Parathyroid adenoma (tissue), 2 donors: ENCODE data around the gene FRMD5.

Experiments used
- H2AFZ ChIP-seq: fragments of 300-600 bp; sonication (generic); one replicate; pipeline ENCODE4 v1.7.0; 2017; ENCODE audit warnings: antibody characterized with exemption, mild to moderate bottlenecking
- H3K27ac ChIP-seq: fragments of 300-600 bp; sonication (generic); one replicate; pipeline ENCODE4 v1.7.0; 2017
- H3K27me3 ChIP-seq: fragments of 300-600 bp; sonication (generic); one replicate; pipeline ENCODE4 v1.7.0; 2017; ENCODE audit warnings: low read length; ENCODE audit not compliant: control insufficient read depth, insufficient read depth
- H3K36me3 ChIP-seq: fragments of 300-600 bp; sonication (generic); one replicate; pipeline ENCODE4 v1.7.0; 2017; ENCODE audit warnings: low read length; ENCODE audit not compliant: control insufficient read depth, insufficient read depth
- H3K4me1 ChIP-seq: fragments of 300-600 bp; sonication (generic); one replicate; pipeline ENCODE4 v1.7.0; 2017; ENCODE audit warnings: control low read depth
- H3K4me2 ChIP-seq: fragments of 300-600 bp; sonication (generic); one replicate; pipeline ENCODE4 v1.7.0; 2017; ENCODE audit warnings: low read length
- H3K4me3 ChIP-seq: fragments of 300-600 bp; sonication (generic); one replicate; pipeline ENCODE4 v1.7.0; 2017; ENCODE audit warnings: low read depth, low read length
- H3K79me2 ChIP-seq: fragments of 300-600 bp; sonication (generic); one replicate; pipeline ENCODE4 v1.7.0; 2017; ENCODE audit warnings: control low read depth
- H3K9ac ChIP-seq: fragments of 300-600 bp; sonication (generic); one replicate; pipeline ENCODE4 v1.7.0; 2017; ENCODE audit warnings: mild to moderate bottlenecking
- H3K9me3 ChIP-seq: fragments of 300-600 bp; sonication (generic); one replicate; pipeline ENCODE4 v1.7.0; 2017; ENCODE audit warnings: low read length; ENCODE audit not compliant: control insufficient read depth
- CTCF ChIP-seq: fragments of 300-600 bp; sonication (generic); IDR thresholded peaks from one replicate; pipeline ENCODE4 v1.7.0; 2017; ENCODE audit warnings: antibody characterized with exemption, mild to moderate bottlenecking
- donor health status: primary hyperparathyroidism.

FRMD5 gene

GRCh38 chr15:43943511-43943910 lies 251.6 kb downstream of the FRMD5 start:
- Histone ChIP-seq H3K9ac (no peak overlapping the region), H3K4me1 (no peaks in the 10 kb centered on the region), H3K79me2 (no peaks in the 10 kb centered on the region), H3K36me3 (no peaks in the 10 kb centered on the region), H3K4me2 (no peak overlapping the region), H3K4me3 (no peak overlapping the region), H3K9me3 (no peaks in the 10 kb centered on the region), H3K27ac (no peak overlapping the region), H2AFZ (no peak overlapping the region), H3K27me3 (no peaks in the 10 kb centered on the region)
- TF ChIP-seq CTCF: no peak

GRCh38 chr15:43942194-43942593 lies 252.9 kb downstream of the FRMD5 start:
- no peak overlapping the region for H3K4me2 ChIP-seq

GRCh38 chr15:43941555-43941954 lies 253.5 kb downstream of the FRMD5 start:
- H3K27me3 ChIP-seq: no peaks in the 10 kb centered on the region
- no peak for TF ChIP-seq CTCF
- no peak overlapping the region for H3K27ac ChIP-seq
- H3K4me3 ChIP-seq: no peak overlapping the region
- H3K4me2 ChIP-seq: no peak overlapping the region
- H3K9ac ChIP-seq: no peak overlapping the region
- no peaks in the 10 kb centered on the region for H3K4me1 ChIP-seq
- H2AFZ ChIP-seq: no peak overlapping the region
- H3K9me3 ChIP-seq: no peaks in the 10 kb centered on the region
- no peaks in the 10 kb centered on the region for H3K36me3 ChIP-seq
- no peaks in the 10 kb centered on the region for H3K79me2 ChIP-seq

More at GRCh38 chr15:43942194-43942593, 252.9 kb downstream of the FRMD5 start:
- Histone ChIP-seq H3K27ac (no peak overlapping the region), H3K9me3 (no peaks in the 10 kb centered on the region), H3K9ac (no peak overlapping the region), H3K4me3 (no peak overlapping the region), H3K4me1 (no peaks in the 10 kb centered on the region), H3K36me3 (no peaks in the 10 kb centered on the region), H3K79me2 (no peaks in the 10 kb centered on the region), H3K27me3 (no peaks in the 10 kb centered on the region), H2AFZ (no peak overlapping the region)
- TF ChIP-seq CTCF: no peak

GRCh38 chr15:43941071-43941470 lies 254.0 kb downstream of the FRMD5 start:
- no peaks in the 10 kb centered on the region for H3K36me3 ChIP-seq
- no peak overlapping the region for H3K27ac ChIP-seq
- no peaks in the 10 kb centered on the region for H3K4me1 ChIP-seq
- H3K4me2 ChIP-seq: no peak overlapping the region
- no peak for TF ChIP-seq CTCF
- H3K9me3 ChIP-seq: no peaks in the 10 kb centered on the region
- no peak overlapping the region for H3K4me3 ChIP-seq
- H3K79me2 ChIP-seq: no peaks in the 10 kb centered on the region
- H3K27me3 ChIP-seq: no peaks in the 10 kb centered on the region
- no peak overlapping the region for H2AFZ ChIP-seq
- no peak overlapping the region for H3K9ac ChIP-seq

GRCh38 chr15:43939070-43939469 lies 256.0 kb downstream of the FRMD5 start:
- Histone ChIP-seq H3K27me3 (no peaks in the 10 kb centered on the region), H3K4me2 (no peak overlapping the region), H2AFZ (no peak overlapping the region), H3K4me1 (no peaks in the 10 kb centered on the region), H3K4me3 (no peak overlapping the region), H3K79me2 (no peaks in the 10 kb centered on the region), H3K27ac (no peak overlapping the region), H3K9ac (no peak overlapping the region), H3K36me3 (no peaks in the 10 kb centered on the region), H3K9me3 (no peaks in the 10 kb centered on the region)
- peak; percentile 28 for TF ChIP-seq CTCF
